Testis (tissue), 3 donors: Measurements from ENCODE around the gene PRKAG2. TPM values are rescaled to one million over a fixed set of nuclear protein-coding genes. Genes with fewer than 3 reads are reported as not detected.

Source experiments
- polyA plus RNA-seq: library from polyadenylated mRNA; stranded (reverse); fragments of 350-450 nt; fragmentation: Illumina TruSeq; extraction: RNeasy Lipid Tissue Mini Kit (QIAGEN cat#74804); gene quantifications from one replicate; pipeline ENCODE4 v1.2.3, GENCODE V29; 2014; ENCODE audit warnings: low read depth, low replicate concordance; ENCODE audit not compliant: insufficient read depth
- small RNA-seq, 2 donors: library from RNA; depleted of rRNA; stranded (forward); fragments of <200 nt; gene quantifications; one replicate each; pipeline ENCODE3, GENCODE V24; 2016
- total RNA-seq, 2 donors: library from RNA; depleted of rRNA; stranded (reverse); fragments of >200 nt; gene quantifications; one replicate each; pipeline ENCODE4 v1.2.3, GENCODE V29; 2016

The PRKAG2 gene
- total and polyA plus RNA-seq, 3 donors from 2014 or later: 27.9 to 28.7 (median 28.6) TPM

Small RNA genes within 50 kb of the gene (small RNA-seq; reads per million reads assigned to genes)
- gene RF00019 (0 reads per million in 2 donors), gene RNU6-604P (0 reads per million in 2 donors)

Other genes with a start within 250 kb of the PRKAG2 start
- gene GALNTL5, start 79.3 kb upstream of the PRKAG2 start, total RNA-seq: 10 to 100 TPM; 17.5 to 36.2 TPM
- gene GALNTL5, start 79.3 kb upstream of the PRKAG2 start, polyA plus RNA-seq: 63.9 TPM
- 10 to 100 TPM; 36.2 to 38.8 TPM for gene GALNT11, start 148.6 kb upstream of the PRKAG2 start, total RNA-seq
- 23.4 TPM for gene GALNT11, start 148.6 kb upstream of the PRKAG2 start, polyA plus RNA-seq